OCI-LY7 (cell line): ENCODE data around the gene HNMT. TPM values are rescaled to one million over a fixed set of nuclear protein-coding genes. Genes with fewer than 3 reads are reported as not detected.
"Not testable (repeated sequence)": the region's sequence is repeated elsewhere in the genome, so short reads cannot be mapped to it uniquely, and the experiment has no call there.

Experiments
- BruUV-seq: library from RNA; stranded (reverse); fragments of 400-500 nt; replicated peaks from 2 replicates; lab custom pipeline; 2021; lab: Mats Ljungman, UMichigan
- CTCF ChIA-PET: fragments of 300-600 bp; sonication (Branson Sonifier 250); formaldehyde crosslinking; loops from one replicate; lab custom pipeline; 2022; ENCODE audit warnings: antibody characterized with exemption; ENCODE audit not compliant: unreplicated experiment; lab: Charles Lee
- POLR2A ChIA-PET: fragments of 300-600 bp; sonication (Branson Sonifier 250); formaldehyde crosslinking; loops from one replicate; lab custom pipeline; 2022; ENCODE audit warnings: antibody characterized with exemption; lab: Charles Lee
- DNase-seq: peaks from one replicate; pipeline ENCODE4 v3.0.0-alpha.2; 2015; ENCODE audit warnings: low spot score
- H2AFZ ChIP-seq: fragments of 200-600 bp; sonication (generic), shearing (Covaris generic); 2 replicates; pipeline ENCODE4 v1.6.1; 2014; ENCODE audit warnings: mild to moderate bottlenecking, antibody characterized with exemption, low read length, moderate library complexity
- H3K27ac ChIP-seq: fragments of 200-600 bp; sonication (generic); 2 replicates; pipeline ENCODE4 v1.5.1; 2014; ENCODE audit warnings: mixed run types, low read depth, mild to moderate bottlenecking, moderate library complexity, low read length, inconsistent platforms; ENCODE audit not compliant: poor library complexity, severe bottlenecking
- H3K36me3 ChIP-seq: fragments of 200-600 bp; sonication (generic); 2 replicates; pipeline ENCODE4 v1.6.1; 2014; ENCODE audit warnings: mild to moderate bottlenecking, antibody characterized with exemption, low read length, moderate library complexity, mixed read lengths; ENCODE audit not compliant: insufficient read depth
- H3K4me1 ChIP-seq: fragments of 200-600 bp; sonication (generic); 2 replicates; pipeline ENCODE4 v1.5.1; 2014; ENCODE audit warnings: mild to moderate bottlenecking, low read length; ENCODE audit not compliant: insufficient read depth, poor library complexity, severe bottlenecking
- H3K4me2 ChIP-seq: fragments of 200-600 bp; sonication (generic); 2 replicates; pipeline ENCODE4 v1.6.1; 2014; ENCODE audit warnings: mild to moderate bottlenecking, low read length
- H3K4me3 ChIP-seq: fragments of 200-600 bp; sonication (generic); 2 replicates; pipeline ENCODE4 v1.5.1; 2014; ENCODE audit warnings: mild to moderate bottlenecking, low read depth, low read length; ENCODE audit not compliant: poor library complexity, severe bottlenecking
- H3K79me2 ChIP-seq: fragments of 200-600 bp; sonication (generic); 2 replicates; pipeline ENCODE4 v1.6.1; 2016; ENCODE audit warnings: low read depth, mild to moderate bottlenecking, low read length, moderate library complexity, mixed read lengths; ENCODE audit not compliant: insufficient read depth
- H3K9me2 ChIP-seq: fragments of 200-600 bp; sonication (generic); 2 replicates; pipeline ENCODE4 v1.6.1; 2016; ENCODE audit warnings: mild to moderate bottlenecking, low read length, mixed read lengths; ENCODE audit not compliant: insufficient read depth
- H3K9me3 ChIP-seq: fragments of 200-600 bp; sonication (generic); 2 replicates; pipeline ENCODE4 v1.6.1; 2014; ENCODE audit warnings: mild to moderate bottlenecking, mixed run types, low read length, mixed read lengths
- H4K20me1 ChIP-seq: fragments of 200-600 bp; sonication (generic); 2 replicates; pipeline ENCODE4 v1.6.1; 2014; ENCODE audit warnings: mild to moderate bottlenecking, antibody characterized with exemption, low read length, moderate library complexity, mixed read lengths; ENCODE audit not compliant: insufficient read depth
- CTCF ChIP-seq: fragments of 200-600 bp; sonication (generic); conservative IDR thresholded peaks from 2 replicates; pipeline ENCODE4 v1.5.1; 2014; ENCODE audit warnings: mild to moderate bottlenecking, antibody characterized with exemption, low read length, moderate library complexity, mixed read lengths
- EZH2phosphoT487 ChIP-seq: fragments of 200-600 bp; sonication (generic); IDR thresholded peaks from 2 replicates; pipeline ENCODE4 v1.6.1; 2018; ENCODE audit warnings: low read depth, borderline replicate concordance, mild to moderate bottlenecking, mixed run types, antibody characterized with exemption, low read length, moderate library complexity, mixed read lengths
- intact Hi-C: fragments of 100-400 bp; cut with micrococcal nuclease; formaldehyde crosslinking; loops from one replicate; pipeline ENCODE4 v1.10.0; 2022; ENCODE audit not compliant: unreplicated experiment
- total RNA-seq, 2 experiments: library from RNA; depleted of rRNA in 1 of 2; stranded (reverse); fragments of >200 nt in 1 of 2; shearing (Covaris generic) in 1 of 2; gene quantifications; 2 replicates each; pipeline ENCODE4 v1.2.3, GENCODE V29; 2014 to 2022

Gene HNMT
- total RNA-seq, 2 experiments from 2014 or later = not detected

GRCh38 chr2:137992039-137992646, 27.9 kb downstream of the HNMT start:
- Histone ChIP-seq H3K9me2 (no peaks in the 10 kb centered on the region), H3K4me3 (no peak overlapping the region), H3K9me3 (no peaks in the 10 kb centered on the region), H2AFZ (no peak overlapping the region), H4K20me1 (no peaks in the 10 kb centered on the region), H3K4me2 (no peak overlapping the region), H3K79me2 (no peaks in the 10 kb centered on the region), H3K36me3 (no peaks in the 10 kb centered on the region), H3K27ac (no peak overlapping the region), H3K4me1 (no peaks in the 10 kb centered on the region)
- ChIA-PET POLR2A (interaction anchor here (1.1 kb wide), 1 partner anchor 15 kb away, joined by 4 read pairs; no protein-coding TSS in a partner anchor), CTCF (no interaction called here)
- DNase-seq = no peak
- BruUV-seq = no TSS peak
- no peak for TF ChIP-seq EZH2phosphoT487
- no peak for TF ChIP-seq CTCF
- intact Hi-C loops = no loop called here

- DNase-seq, H3K36me3 ChIP-seq, H4K20me1 ChIP-seq, H3K27ac ChIP-seq, H3K9me2 ChIP-seq, intact Hi-C loops, POLR2A ChIA-PET, H3K4me1 ChIP-seq, H2AFZ ChIP-seq, BruUV-seq, H3K4me2 ChIP-seq, H3K4me3 ChIP-seq, H3K9me3 ChIP-seq, H3K79me2 ChIP-seq, CTCF ChIA-PET: not testable (repeated sequence)
Observed at GRCh38 chr2:137993715-137994476, 29.6 kb downstream of the HNMT start.

- BruUV-seq, DNase-seq, H3K9me2 ChIP-seq, POLR2A ChIA-PET, H3K4me1 ChIP-seq, H2AFZ ChIP-seq, H3K27ac ChIP-seq, H3K79me2 ChIP-seq, H3K4me3 ChIP-seq, CTCF ChIA-PET, H4K20me1 ChIP-seq, intact Hi-C loops, H3K9me3 ChIP-seq, H3K36me3 ChIP-seq, H3K4me2 ChIP-seq: not testable (repeated sequence)
Observed at GRCh38 chr2:137995368-137995767, 31.1 kb downstream of the HNMT start.

GRCh38 chr2:137996158-137996557, 31.9 kb downstream of the HNMT start:
- CTCF ChIA-PET, H3K4me2 ChIP-seq, DNase-seq, intact Hi-C loops, H4K20me1 ChIP-seq, H3K79me2 ChIP-seq, BruUV-seq, H3K27ac ChIP-seq, H3K9me2 ChIP-seq, H2AFZ ChIP-seq, H3K9me3 ChIP-seq, H3K4me3 ChIP-seq, H3K36me3 ChIP-seq, H3K4me1 ChIP-seq: not testable (repeated sequence)
- POLR2A ChIA-PET = interaction anchor here (0.9 kb wide), 1 partner anchor 11 kb away, joined by 5 read pairs; no protein-coding TSS in a partner anchor
